ENCODE data around the gene LCA5L.
A peak's percentile ranks its signal among the peaks of the same experiment; 100 is the strongest.
"Not testable (repeated sequence)": the region's sequence is repeated elsewhere in the genome, so short reads cannot be mapped to it uniquely, and the experiment has no call there.

The LCA5L gene

DNA sequence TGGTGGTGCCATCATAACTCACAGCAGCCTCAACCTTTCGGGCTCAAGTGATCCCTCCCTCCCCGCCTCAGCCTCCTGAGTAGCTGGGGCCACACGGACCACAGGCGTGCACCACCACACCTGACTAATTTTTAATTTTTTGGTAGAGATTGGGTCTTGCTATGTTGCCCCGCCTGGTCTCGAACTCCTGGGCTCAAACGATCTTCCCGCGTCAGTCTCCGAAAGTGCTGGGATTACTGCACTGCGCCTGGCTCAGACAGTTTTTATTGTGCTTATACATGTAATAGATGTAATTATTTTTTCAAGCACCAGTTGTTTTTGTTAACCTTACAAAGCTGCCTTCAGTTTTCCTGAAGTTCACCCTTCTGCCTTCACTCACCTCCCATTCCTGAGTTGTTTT is 58.7 kb downstream of the LCA5L start:
- no peak for DNase-seq

- peak; percentile 65 for DNase-seq
These were observed 59.4 kb downstream of the LCA5L start for GRCh38 chr21:39386194-39386593.

GRCh38 chr21:39385299-39386145 is 60.1 kb downstream of the LCA5L start:
- peak; percentile 75 for DNase-seq

DNA sequence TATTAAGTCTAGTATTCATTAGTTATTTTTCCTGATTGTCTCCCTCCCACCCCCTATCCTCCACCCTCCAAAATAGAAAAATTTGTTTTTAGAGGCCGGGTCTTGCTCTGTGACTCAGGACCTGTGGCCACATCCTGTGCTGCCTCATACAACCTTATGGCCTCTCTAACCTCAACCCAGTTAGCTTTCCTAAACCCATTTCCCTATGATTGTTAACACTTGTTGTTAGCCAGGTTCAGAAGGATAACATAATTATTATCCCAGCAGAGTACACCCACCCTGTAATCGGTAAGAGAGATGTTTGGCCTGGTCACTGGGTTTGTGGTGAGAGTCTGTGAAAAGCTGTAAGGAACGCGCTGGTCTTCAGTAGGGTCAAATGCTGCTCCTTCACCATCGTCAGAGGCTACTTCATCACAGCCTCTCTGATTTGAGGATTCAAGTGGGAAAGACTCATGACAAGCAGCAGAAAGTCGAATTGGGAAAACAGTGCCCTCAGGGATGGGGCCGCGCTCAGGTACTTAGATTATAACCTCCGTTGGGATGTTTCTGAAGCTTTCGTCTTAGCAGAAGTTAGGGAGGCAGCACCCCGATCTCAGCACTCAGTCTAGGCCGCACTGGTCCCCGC is 60.8 kb downstream of the LCA5L start:
- DNase-seq: no peak

DNA sequence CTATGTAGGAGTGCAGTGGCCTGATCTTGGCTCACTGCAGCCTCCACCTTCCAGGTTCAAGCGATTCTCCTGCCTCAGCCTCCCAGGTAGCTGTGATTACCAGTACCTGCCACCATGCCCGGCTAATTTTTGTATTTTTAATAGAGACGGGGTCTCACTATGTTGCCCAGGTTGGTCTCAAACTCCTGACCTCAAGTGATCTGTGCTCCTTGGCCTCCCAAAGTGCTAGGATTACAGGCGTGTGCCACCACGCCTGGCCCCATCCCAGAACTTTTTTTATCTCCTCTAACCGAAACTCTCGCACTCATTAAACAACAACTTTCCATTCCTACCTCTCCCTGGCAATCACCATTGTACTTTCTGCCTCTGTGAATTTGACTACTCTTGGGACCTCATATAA is 63.5 kb downstream of the LCA5L start:
- DNase-seq: not testable (repeated sequence)

DNA sequence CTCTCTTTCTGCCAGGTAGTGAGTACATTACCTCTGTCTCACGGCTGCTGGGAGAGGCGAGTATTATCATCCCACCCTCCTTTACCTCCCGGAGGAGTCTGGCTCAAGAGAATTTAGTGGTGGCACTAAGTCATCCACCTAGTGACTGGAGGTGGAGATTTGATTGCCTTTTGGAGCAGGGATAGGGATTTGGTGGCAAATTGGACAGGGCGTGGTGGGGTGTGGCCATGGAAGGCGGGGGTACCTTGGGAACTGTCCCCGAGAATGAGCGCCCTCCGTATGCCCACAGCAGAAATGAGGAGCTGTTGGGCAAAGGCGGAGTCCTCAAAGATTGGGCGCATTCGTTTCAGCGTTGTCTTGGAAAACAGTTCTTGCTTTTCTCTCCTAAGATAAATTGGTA is 64.6 kb downstream of the LCA5L start:
- DNase-seq: no peak

GRCh38 chr21:39379986-39380891 is 65.3 kb downstream of the LCA5L start:
- DNase-seq: peak; percentile 93

DNA sequence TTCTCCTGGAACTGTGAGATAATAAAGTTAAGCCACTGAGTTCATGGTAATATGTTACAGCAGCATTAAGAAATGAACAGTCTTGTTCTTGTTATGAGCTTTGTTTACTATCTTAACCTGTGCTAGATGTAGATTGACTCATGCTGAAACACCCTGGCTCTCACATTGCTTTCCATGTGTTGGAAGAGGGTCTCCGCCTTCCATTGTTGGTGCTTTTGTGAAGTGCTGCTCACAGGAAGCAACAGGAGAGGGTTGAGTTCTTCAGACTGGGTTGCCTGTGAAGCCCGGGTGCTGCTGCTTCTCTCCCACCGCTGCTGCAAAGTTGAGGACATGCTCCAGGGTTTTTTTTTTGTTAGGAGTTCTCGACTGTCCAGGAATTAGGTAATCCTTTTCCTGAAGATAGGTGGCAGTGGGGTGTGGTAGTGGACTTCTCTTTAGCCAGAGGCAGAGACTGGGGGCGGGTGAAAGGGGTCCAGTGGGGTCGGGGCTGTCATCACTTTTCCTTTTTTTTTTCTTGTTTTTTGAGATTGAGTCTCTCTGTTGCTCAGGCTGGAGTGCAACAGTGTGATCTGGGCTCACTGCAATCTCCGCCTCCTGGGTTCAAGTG is 68.0 kb downstream of the LCA5L start:
- no peak for DNase-seq

DNA sequence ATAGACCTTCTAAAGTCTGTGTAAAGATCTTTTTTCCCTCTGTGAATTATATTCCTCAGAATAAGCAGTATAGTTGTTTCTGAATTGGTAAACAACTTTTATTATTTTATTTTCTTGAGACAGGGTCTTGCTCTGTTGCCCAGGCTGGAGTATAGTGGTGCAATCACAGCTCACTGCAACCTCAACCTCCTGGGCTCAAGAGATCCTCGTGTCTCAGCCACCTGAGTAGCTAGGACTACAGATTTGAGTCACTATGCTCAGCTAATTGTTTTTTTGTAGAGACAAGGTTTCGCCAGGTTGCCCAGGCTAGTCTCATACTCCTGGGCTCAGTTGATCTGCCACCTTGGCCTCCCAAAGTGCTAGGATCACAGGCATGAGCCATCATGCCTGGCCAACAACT is 70.1 kb downstream of the LCA5L start:
- no peak for DNase-seq

- DNase-seq: no peak
These were observed 71.5 kb downstream of the LCA5L start for GRCh38 chr21:39374046-39374445.

- DNase-seq: no peak
These were observed 71.9 kb downstream of the LCA5L start for GRCh38 chr21:39373634-39374033.

- not testable (repeated sequence) for DNase-seq
These were observed 75.7 kb downstream of the LCA5L start for GRCh38 chr21:39369896-39370288.

DNA sequence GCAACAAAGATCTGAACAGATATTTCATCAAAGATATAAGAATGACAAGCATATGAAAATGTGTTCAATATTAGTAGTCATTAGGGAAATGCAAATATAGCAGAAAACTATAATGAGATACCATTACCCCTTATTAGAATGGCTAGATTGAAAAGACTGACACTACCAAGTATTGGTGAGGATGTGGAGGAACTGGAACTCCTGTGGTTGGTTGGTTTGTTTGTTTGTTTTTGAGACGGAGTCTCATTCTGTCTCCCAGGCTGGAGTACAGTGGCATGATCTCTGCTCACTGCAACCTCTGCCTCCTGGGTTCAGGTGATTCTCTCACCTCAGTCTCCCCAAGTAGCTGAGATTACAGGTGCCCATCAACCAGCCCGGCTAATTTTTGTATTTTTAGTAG is 77.8 kb downstream of the LCA5L start:
- DNase-seq: no peak

- DNase-seq: no peak
These were observed 79.0 kb downstream of the LCA5L start for GRCh38 chr21:39366563-39366962.

DNA sequence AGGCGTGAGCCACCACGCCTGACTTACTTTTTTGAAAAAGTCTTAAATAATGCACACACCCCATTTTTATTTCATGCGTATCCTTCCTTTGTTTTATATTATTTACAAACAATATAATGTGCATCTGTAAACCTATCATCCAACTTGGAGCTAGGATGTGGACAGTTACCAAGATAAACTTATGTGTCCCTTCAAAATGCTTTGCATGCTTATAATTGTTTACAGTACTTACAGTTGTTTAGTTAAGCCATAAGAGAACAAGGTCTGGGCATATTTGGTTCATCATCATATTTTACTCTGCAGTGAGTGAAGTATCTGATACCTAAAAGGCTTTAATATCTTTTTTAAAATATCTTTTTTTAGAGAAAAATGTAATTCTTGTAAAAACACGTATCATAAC is 80.6 kb downstream of the LCA5L start:
- no peak for DNase-seq

DNA sequence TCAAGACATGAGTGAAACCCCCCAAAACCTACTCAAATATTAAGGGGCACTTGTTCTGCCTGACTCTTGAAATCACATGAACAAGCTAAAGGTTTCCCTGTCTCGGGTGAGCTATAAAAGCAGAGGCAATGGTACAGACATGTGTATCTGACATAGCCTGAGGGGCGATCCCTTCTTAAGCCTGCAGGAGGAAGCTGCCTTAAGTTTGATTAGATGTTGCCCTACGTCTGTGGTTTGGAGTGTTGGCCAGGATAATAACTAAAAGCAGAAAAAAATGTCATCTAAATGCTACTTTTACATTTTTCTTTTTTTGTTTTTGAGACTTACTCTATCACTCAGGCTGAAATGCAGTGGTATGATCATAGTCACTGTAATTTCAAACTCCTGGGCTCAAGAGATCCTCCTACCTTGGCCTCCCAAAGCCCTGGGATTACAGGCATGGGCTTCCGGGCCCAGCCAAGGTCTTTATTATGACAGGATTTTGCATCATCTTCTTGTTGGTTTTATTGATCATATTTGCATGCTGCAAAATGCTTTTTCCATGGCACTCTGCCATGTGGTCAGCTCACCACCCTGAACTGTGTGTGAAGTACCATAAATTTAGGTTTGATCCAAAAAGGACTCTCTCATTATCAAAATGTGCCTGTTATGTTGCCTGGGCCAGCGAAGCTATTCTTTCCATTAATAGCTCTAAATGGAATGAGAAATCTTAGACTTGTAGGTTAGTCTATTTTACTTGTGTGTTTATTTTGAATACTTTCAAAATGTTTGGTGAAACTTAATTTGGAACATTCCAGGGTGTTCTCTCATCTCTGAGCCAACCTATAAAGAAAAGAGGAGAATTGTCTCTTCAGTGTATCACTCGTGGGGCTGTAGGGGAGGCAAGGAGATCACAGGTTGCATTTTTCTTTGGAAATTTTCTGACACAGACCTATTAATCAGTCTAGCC is 81.7 kb downstream of the LCA5L start:
- no peak for DNase-seq

- no peak for DNase-seq
These were observed 82.8 kb downstream of the LCA5L start for GRCh38 chr21:39362733-39363132.

DNA sequence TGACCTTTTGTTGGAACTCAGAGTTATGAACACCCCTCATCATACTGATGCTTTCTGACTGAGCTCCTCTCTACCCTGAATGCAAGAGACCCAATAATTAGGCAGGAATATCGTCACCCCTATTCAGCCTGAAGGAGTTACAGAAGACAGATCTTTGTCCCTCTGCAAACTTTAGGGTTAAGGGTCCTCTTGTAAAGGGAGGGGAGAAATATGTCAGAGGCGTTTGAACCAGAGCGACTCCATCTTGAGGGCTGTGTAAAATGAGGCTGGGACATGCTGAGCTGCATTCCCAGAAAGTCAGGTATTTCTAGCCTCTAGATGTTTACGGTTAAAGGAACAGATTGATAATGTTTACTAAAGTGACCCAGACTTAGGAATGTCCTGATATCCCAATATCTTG is 86.2 kb downstream of the LCA5L start:
- DNase-seq: no peak
